GM11168 (cell line): Measurements from ENCODE around the gene PIEZO2.
"Not testable (repeated sequence)": the region's sequence is repeated elsewhere in the genome, so short reads cannot be mapped to it uniquely, and the experiment has no call there.

Source experiments
- in situ Hi-C: fragments of 300-500 bp; cut with MboI; formaldehyde crosslinking; loops from one replicate; pipeline ENCODE4 v1.12.0; 2022; ENCODE audit warnings: low sequenced_read_pairs; ENCODE audit not compliant: unreplicated experiment

PIEZO2 gene

DNA sequence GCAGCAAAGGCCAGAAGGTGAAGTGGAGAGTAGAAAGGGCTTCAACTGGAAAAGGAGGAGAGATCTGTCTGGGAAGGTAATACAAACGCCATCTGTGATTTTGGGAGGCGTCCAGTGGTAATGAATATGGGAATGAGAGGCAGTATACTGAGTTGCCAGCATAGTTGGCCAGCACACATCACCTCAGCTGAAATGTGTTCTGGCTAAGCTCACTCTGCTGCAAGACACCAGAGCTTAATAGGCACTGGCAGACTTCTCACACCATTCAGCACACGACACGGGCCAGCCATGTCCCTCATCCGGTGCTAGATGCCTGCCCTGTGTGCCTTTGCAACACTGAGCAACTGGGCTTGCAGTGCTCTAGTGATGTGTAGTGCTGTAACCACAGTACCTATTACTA lies 277.1 kb downstream of the PIEZO2 start:
- in situ Hi-C loops: no loop called here

- in situ Hi-C loops: loop anchor here (10.0 kb wide), 1 partner anchor 90 kb away; no protein-coding TSS in a partner anchor
These were observed 284.6 kb downstream of the PIEZO2 start for GRCh38 chr18:10864722-10865121.

DNA sequence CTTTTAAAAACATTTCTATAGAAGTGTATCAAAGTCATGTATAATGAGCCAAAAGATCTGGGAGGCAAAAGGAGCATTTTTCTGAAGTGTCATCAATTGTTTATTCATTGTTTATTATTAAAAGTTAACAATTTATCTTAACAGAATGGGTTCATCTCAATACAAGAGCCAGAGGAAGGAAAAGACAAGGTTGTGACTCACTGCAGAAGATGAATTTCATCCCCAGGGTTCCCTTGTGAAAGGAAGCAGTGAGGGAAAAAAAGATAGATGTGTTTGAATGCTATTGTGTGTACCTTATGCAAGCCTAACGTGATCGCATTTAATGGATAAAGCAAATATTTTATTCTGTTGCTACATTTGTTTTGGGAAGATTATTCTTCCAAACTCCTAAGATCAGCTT lies 286.3 kb downstream of the PIEZO2 start:
- in situ Hi-C loops: loop anchor here (10.0 kb wide), 1 partner anchor 92 kb away; no protein-coding TSS in a partner anchor

- in situ Hi-C loops: loop anchor here (10.0 kb wide), 1 partner anchor 94 kb away; no protein-coding TSS in a partner anchor
These were observed 288.4 kb downstream of the PIEZO2 start for GRCh38 chr18:10860928-10861327.

DNA sequence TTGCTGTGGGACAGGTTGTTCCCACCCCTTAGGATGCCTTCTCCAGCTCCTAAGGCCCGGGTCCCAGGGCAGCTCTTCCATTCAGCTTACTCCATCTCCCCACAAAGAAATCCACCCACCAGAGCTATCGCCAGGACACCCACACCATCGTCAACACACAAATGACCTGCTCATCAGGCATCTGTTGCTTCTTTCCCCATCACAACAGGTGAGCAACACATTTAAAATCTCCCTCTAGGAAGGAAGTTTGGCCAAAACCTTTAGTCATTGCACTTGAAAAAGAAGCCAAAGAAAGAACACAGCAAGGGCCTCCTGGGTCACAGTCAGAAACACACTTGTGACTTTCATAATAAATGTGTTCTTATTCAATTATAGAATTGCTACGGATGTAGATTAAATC lies 289.0 kb downstream of the PIEZO2 start:
- in situ Hi-C loops: loop anchor here (10.0 kb wide), 1 partner anchor 94 kb away; no protein-coding TSS in a partner anchor

GRCh38 chr18:10858477-10858876 lies 290.9 kb downstream of the PIEZO2 start:
- in situ Hi-C loops: no loop called here

GRCh38 chr18:10856132-10856531 lies 293.2 kb downstream of the PIEZO2 start:
- in situ Hi-C loops: no loop called here

- in situ Hi-C loops: loop anchor here (5.0 kb wide), 1 partner anchor 175 kb away; no protein-coding TSS in a partner anchor
These were observed 296.7 kb downstream of the PIEZO2 start for GRCh38 chr18:10852385-10853303.

DNA sequence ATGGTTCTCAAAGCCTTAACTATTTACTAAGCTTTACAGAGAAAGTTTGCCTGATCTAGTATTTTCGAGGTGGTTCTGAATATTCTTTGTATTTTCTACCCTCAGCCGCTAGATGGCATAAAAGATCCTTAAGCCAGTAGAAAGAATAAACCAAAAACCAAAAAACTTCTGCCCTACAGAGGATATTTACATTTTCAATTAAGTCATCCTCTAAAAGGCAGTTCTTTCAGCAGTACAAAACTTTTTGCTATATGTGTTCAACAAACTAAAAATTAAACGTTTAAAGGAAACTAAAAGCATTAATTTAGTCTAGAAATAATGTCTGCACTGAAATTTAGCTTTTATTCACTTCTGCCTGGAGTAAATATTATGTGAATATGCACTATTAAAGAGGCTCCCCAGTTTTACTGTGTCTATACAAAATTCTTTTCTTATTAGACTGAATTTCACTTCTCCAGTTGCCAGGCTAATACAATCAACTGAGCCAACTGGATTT lies 297.5 kb downstream of the PIEZO2 start:
- in situ Hi-C loops: loop anchor here (5.0 kb wide), 1 partner anchor 175 kb away; no protein-coding TSS in a partner anchor

DNA sequence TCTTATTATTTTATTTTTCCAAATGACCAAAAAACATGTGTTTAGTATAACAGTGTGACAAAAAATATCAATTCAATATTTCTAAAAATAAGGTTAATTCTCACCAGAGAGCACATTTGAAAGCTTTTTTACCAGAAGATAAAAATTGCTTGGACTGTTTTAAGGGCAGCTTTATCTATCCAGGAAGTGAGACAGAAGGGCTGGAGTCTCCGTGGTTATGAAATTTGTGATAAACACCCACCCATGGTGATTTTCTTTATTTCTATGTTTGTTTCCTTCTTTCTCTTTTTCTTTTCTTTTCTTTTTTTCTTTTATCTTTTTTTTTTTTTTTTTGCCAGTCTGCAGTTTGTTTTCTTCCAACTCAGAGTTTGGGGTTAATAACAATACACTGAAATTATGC lies 298.5 kb downstream of the PIEZO2 start:
- in situ Hi-C loops: loop anchor here (5.0 kb wide), 1 partner anchor 176 kb away; no protein-coding TSS in a partner anchor

- in situ Hi-C loops: loop anchor here (5.0 kb wide), 1 partner anchor 177 kb away; no protein-coding TSS in a partner anchor
These were observed 299.2 kb downstream of the PIEZO2 start for GRCh38 chr18:10850216-10850615.

DNA sequence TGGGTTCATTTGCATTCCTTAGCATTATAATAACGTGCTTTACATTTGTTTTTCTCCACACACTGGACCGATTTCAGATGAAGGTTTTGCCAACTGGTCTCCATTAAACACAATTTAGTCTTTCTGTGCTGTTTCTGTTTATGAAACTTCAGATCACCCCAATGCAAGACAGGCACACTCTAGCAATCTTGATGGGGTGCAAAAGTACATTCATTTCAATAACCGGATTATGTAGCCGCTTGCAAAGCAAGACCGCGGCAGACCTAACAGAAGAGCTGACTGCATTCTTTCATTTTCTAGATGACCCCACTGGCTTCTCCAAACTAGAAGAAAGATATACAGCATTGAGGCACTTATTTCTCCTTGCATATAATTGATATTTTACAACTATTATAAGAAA lies 301.5 kb downstream of the PIEZO2 start:
- in situ Hi-C loops: no loop called here

- in situ Hi-C loops: no loop called here
These were observed 302.0 kb downstream of the PIEZO2 start for GRCh38 chr18:10847408-10847790.

DNA sequence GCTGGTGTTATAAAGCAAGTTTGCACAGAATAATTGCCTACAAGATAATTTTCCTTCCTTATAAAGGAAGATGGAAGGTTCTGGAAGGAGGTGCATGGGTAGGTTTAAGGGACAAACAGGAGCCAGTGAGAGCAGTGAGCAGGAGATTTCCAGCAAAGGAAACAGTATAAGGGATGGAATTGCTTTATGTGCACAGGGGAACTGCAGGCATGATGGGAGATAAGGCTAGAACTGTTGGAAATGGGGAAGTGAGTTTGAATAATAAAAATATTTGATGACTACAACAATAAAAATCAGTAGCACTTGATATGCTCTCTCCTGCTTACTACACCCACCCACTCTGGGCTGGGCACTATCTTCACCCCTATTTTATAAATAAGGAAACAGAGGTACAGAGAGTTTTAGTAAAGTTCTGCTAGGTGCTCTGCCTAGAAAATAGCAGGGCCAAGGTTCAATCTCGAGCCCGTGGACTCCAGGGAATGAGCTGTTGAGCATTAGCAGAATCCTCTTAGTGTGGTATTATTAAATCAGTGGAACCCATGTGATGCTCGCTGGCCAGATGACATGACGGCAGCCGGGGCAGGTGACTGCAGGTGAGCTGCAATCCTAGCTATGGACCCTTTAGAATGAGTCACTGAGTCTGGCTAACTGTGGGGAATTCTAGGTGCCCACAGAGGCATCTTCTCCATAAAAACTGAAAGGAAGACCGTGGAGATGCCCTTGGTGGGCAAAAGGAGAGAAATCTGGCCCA lies 302.5 kb downstream of the PIEZO2 start:
- in situ Hi-C loops: no loop called here

DNA sequence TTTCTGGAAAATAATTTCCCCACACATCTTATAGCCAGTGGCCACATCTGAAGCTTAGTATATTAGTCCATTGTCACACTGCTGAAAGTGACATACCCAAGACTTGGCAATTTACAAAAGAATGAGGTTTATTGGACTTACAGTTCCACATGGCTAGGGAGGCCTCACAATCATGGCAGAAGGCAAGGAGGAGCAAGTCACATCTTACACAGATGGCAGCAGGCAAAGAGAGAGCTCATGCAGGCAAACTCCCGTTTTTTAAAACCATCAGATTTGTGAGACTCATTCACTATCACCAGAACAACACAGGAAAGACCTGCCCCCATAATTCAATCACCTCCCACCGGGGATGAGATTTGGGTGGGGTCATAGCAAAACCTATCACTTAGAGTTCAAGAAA lies 303.3 kb downstream of the PIEZO2 start:
- in situ Hi-C loops: not testable (repeated sequence)

GRCh38 chr18:10843565-10843964 lies 305.8 kb downstream of the PIEZO2 start:
- in situ Hi-C loops: no loop called here

DNA sequence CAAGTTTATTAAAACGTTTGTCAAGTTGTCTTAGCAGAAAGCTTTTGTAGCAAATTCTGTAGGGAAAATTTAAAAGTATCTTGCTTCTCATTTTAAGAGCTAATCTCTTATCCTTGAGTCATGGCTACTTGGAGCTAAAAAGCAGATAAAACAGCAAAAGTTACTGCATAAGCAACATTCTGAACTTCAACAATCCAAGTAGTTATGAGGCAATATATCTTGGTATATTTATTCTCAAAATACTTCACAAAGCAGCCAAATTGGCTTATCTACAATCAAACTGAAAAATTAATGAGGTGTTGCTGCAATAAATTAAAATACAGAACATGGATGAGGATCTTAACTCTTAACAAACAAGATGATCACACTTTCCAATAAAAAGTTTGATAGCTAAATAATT lies 306.5 kb downstream of the PIEZO2 start:
- in situ Hi-C loops: no loop called here

DNA sequence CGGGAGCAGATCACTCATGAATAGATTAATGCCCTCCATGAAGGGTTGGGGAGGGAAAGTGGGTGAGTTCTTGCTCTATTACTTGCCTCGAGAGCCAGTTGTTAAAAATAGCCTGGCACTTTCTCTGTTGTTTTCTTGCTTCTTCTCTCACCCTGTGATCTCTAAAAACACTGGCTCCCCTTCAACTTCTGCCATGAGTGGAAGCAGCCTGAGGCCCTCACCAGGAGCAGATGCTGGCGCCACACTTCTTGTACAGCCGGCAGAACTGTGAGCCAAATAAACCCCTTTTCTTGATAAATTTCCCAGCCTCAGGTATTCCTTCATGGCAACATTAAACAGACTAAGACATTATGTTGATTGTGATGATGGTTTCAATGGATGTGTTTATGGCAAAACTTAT lies 307.0 kb downstream of the PIEZO2 start:
- in situ Hi-C loops: no loop called here

DNA sequence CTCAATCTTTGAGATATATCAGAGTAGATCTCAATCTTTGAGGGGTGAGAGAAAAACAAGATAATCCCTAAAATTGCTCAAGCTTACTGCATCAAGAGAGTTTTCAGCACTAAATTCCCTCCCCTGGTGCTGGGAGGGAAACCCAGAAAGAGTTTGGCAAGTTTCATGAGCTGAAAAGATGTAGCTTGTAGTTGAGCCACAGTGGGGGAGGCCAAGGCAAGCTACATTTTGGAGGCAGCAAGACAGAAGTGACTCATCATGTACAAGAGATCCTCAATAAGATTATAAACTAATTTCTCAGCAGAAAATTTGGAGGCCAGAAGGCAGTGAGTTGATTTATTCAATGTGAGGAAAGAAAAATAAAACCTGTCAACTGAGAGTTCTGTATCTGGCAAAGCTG lies 308.2 kb downstream of the PIEZO2 start:
- in situ Hi-C loops: no loop called here

GRCh38 chr18:10840743-10841142 lies 308.6 kb downstream of the PIEZO2 start:
- in situ Hi-C loops: no loop called here

- in situ Hi-C loops: no loop called here
These were observed 309.9 kb downstream of the PIEZO2 start for GRCh38 chr18:10839421-10839820.
